Nephron progenitor cell (in vitro differentiated cells): ENCODE measurements around the gene SOS1.
A peak's percentile ranks its signal among the peaks of the same experiment; 100 is the strongest.

Experiments
- DNase-seq: peaks from one replicate; pipeline ENCODE4 v3.0.0; 2021
- H3K27ac Mint-ChIP-seq: 2 replicates; pipeline ENCODE4 v1.8.0; 2021; ENCODE audit warnings: mild to moderate bottlenecking, moderate library complexity, mixed read lengths
- H3K27me3 Mint-ChIP-seq: 2 replicates; pipeline ENCODE4 v1.8.0; 2021; ENCODE audit warnings: mild to moderate bottlenecking, low read depth, mixed read lengths; ENCODE audit not compliant: poor library complexity
- H3K36me3 Mint-ChIP-seq: 2 replicates; pipeline ENCODE4 v1.8.0; 2021; ENCODE audit warnings: low read depth, mixed read lengths
- H3K4me1 Mint-ChIP-seq: 2 replicates; pipeline ENCODE4 v1.8.0; 2021; ENCODE audit warnings: mixed read lengths
- H3K4me3 Mint-ChIP-seq: 2 replicates; pipeline ENCODE4 v1.8.0; 2021; ENCODE audit warnings: mild to moderate bottlenecking, moderate library complexity, mixed read lengths
- H3K9me3 Mint-ChIP-seq: 2 replicates; pipeline ENCODE4 v1.8.0; 2021; ENCODE audit warnings: mild to moderate bottlenecking, moderate library complexity, mixed read lengths
- CTCF ChIP-seq: fragments of 200-600 bp; sonication (generic); IDR thresholded peaks from 2 replicates; pipeline ENCODE4 v1.5.0; 2021; ENCODE audit warnings: antibody characterized with exemption

Gene SOS1

GRCh38 chr2:39023649-39024048 lies 97.2 kb downstream of the SOS1 start:
- no peaks in the 10 kb centered on the region for H3K27me3 Mint-ChIP-seq
- H3K4me3 Mint-ChIP-seq = peak overlapping the region; percentile 15
- TF ChIP-seq CTCF = no peak
- peaks cover 20% of the 10 kb centered on the region for H3K36me3 Mint-ChIP-seq
- H3K27ac Mint-ChIP-seq = peak overlapping the region; percentile 57
- H3K9me3 Mint-ChIP-seq = no peaks in the 10 kb centered on the region
- DNase-seq = no peak
- peaks cover 20% of the 10 kb centered on the region for H3K4me1 Mint-ChIP-seq

GRCh38 chr2:39022642-39023235 lies 98.1 kb downstream of the SOS1 start:
- no peak for TF ChIP-seq CTCF
- peaks cover 20% of the 10 kb centered on the region for H3K4me1 Mint-ChIP-seq
- no peak for DNase-seq
- H3K4me3 Mint-ChIP-seq = no peak overlapping the region
- peaks cover 13% of the 10 kb centered on the region for H3K36me3 Mint-ChIP-seq
- peak overlapping the region; percentile 73 for H3K27ac Mint-ChIP-seq
- no peaks in the 10 kb centered on the region for H3K27me3 Mint-ChIP-seq
- H3K9me3 Mint-ChIP-seq = no peaks in the 10 kb centered on the region

GRCh38 chr2:39020383-39020782 lies 100.5 kb downstream of the SOS1 start:
- Mint-ChIP-seq H3K4me1 (peaks cover 28% of the 10 kb centered on the region), H3K27me3 (no peaks in the 10 kb centered on the region), H3K27ac (no peak overlapping the region), H3K36me3 (peaks cover 5% of the 10 kb centered on the region), H3K4me3 (no peak overlapping the region), H3K9me3 (no peaks in the 10 kb centered on the region)
- DNase-seq = no peak
- no peak for TF ChIP-seq CTCF

- Mint-ChIP-seq H3K4me3 (no peak overlapping the region), H3K27me3 (no peaks in the 10 kb centered on the region), H3K9me3 (no peaks in the 10 kb centered on the region), H3K36me3 (peaks cover 5% of the 10 kb centered on the region), H3K4me1 (peaks cover 22% of the 10 kb centered on the region), H3K27ac (no peak overlapping the region)
- no peak for TF ChIP-seq CTCF
- DNase-seq = no peak
Measured at GRCh38 chr2:39018638-39019037, 102.2 kb downstream of the SOS1 start.

GRCh38 chr2:39017334-39017733 lies 103.5 kb downstream of the SOS1 start:
- TF ChIP-seq CTCF = no peak
- Mint-ChIP-seq H3K27ac (no peak overlapping the region), H3K36me3 (peaks cover 11% of the 10 kb centered on the region), H3K4me3 (no peak overlapping the region), H3K4me1 (peaks cover 14% of the 10 kb centered on the region), H3K27me3 (no peaks in the 10 kb centered on the region), H3K9me3 (no peaks in the 10 kb centered on the region)
- DNase-seq = no peak

- Mint-ChIP-seq H3K9me3 (no peaks in the 10 kb centered on the region), H3K4me1 (peaks cover 12% of the 10 kb centered on the region), H3K27ac (peak overlapping the region; percentile 90), H3K36me3 (peaks cover 27% of the 10 kb centered on the region), H3K4me3 (no peak overlapping the region), H3K27me3 (no peaks in the 10 kb centered on the region)
- TF ChIP-seq CTCF = no peak
- DNase-seq = no peak
Measured at GRCh38 chr2:39015424-39015823, 105.4 kb downstream of the SOS1 start.
